Stimulated activated CD8-positive, alpha-beta memory T cell treated with anti-CD3 and anti-CD28 coated beads, Interleukin-4, amount 100 ng/mL, for 1 hour (primary cell): ENCODE results near the gene NCF2.

Source experiments
- DNase-seq, 2 donors: peaks; one replicate each; pipeline ENCODE4 v3.0.0-alpha.2; 2020; ENCODE audit warnings: low read depth in 2 of 2, low spot score in 1 of 2

NCF2 gene

GRCh38 chr1:183585038-183585437, 5.2 kb downstream of the NCF2 start:
- no peak for DNase-seq

- DNase-seq = no peak
Observed at GRCh38 chr1:183584147-183584546, 6.1 kb downstream of the NCF2 start.

- no peak for DNase-seq
Observed at GRCh38 chr1:183583466-183583865, 6.8 kb downstream of the NCF2 start.

GRCh38 chr1:183582021-183582713, 8.1 kb downstream of the NCF2 start:
- DNase-seq = no peak

- DNase-seq = no peak
Observed at GRCh38 chr1:183580281-183580682, 10.0 kb downstream of the NCF2 start.

GRCh38 chr1:183578856-183579255, 11.4 kb downstream of the NCF2 start:
- no peak for DNase-seq

- DNase-seq = no peak
Observed at GRCh38 chr1:183577897-183578465, 12.3 kb downstream of the NCF2 start.

- DNase-seq = no peak
Observed at GRCh38 chr1:183576537-183576936, 13.7 kb downstream of the NCF2 start.

GRCh38 chr1:183575606-183576005, 14.7 kb downstream of the NCF2 start:
- no peak for DNase-seq

GRCh38 chr1:183572721-183573120, 17.5 kb downstream of the NCF2 start:
- DNase-seq = no peak

GRCh38 chr1:183571678-183572268, 18.5 kb downstream of the NCF2 start:
- no peak for DNase-seq

- DNase-seq = no peak
Observed at GRCh38 chr1:183570451-183570850, 19.8 kb downstream of the NCF2 start.

- DNase-seq = no peak
Observed at GRCh38 chr1:183569801-183570200, 20.5 kb downstream of the NCF2 start.

- DNase-seq = no peak
Observed at GRCh38 chr1:183569141-183569540, 21.1 kb downstream of the NCF2 start.

- DNase-seq = no peak
Observed at GRCh38 chr1:183568176-183569021, 21.9 kb downstream of the NCF2 start.

- no peak for DNase-seq
Observed at GRCh38 chr1:183567584-183567983, 22.7 kb downstream of the NCF2 start.

- no peak for DNase-seq
Observed at GRCh38 chr1:183566026-183566425, 24.2 kb downstream of the NCF2 start.

GRCh38 chr1:183565261-183565660, 25.0 kb downstream of the NCF2 start:
- no peak for DNase-seq

GRCh38 chr1:183562701-183563100, 27.6 kb downstream of the NCF2 start:
- no peak for DNase-seq

GRCh38 chr1:183559061-183559460, 31.2 kb downstream of the NCF2 start:
- no peak for DNase-seq

GRCh38 chr1:183554577-183554976, 35.7 kb downstream of the NCF2 start:
- no peak for DNase-seq

GRCh38 chr1:183553764-183554163, 36.5 kb downstream of the NCF2 start:
- DNase-seq = no peak
